PC-9 (cell line): Measurements from ENCODE around the gene FAM227A. TPM values are rescaled to one million over a fixed set of nuclear protein-coding genes. Genes with fewer than 3 reads are reported as not detected.
A peak's percentile ranks its signal among the peaks of the same experiment; 100 is the strongest.

Source experiments
- BruUV-seq: library from RNA; stranded (reverse); fragments of 400-500 nt; replicated peaks from 2 replicates; lab custom pipeline; 2021; lab: Mats Ljungman, UMichigan
- CTCF ChIA-PET: fragments of 300-600 bp; sonication (Branson Sonifier 250); formaldehyde crosslinking; loops from one replicate; lab custom pipeline; 2022; ENCODE audit warnings: antibody characterized with exemption; lab: Charles Lee
- POLR2A ChIA-PET: fragments of 300-600 bp; sonication (Branson Sonifier 250); formaldehyde crosslinking; loops from one replicate; lab custom pipeline; 2022; ENCODE audit warnings: antibody characterized with exemption; ENCODE audit not compliant: unreplicated experiment; lab: Charles Lee
- DNase-seq, 2 experiments: peaks; one replicate each; pipeline versions ENCODE4 v3.0.0 to v3.0.0-alpha.2; 2015 to 2022; ENCODE audit warnings: mixed read lengths in 1 of 2
- H2AFZ ChIP-seq: fragments of 200-600 bp; sonication (generic); 2 replicates; pipeline ENCODE4 v1.8.1; 2017; ENCODE audit warnings: antibody characterized with exemption
- H3F3A ChIP-seq: fragments of 200-600 bp; sonication (generic); 2 replicates; pipeline ENCODE4 v1.8.1; 2017; ENCODE audit warnings: antibody characterized with exemption, mild to moderate bottlenecking, low read depth; ENCODE audit not compliant: insufficient read depth
- H3K27ac ChIP-seq: fragments of 200-600 bp; sonication (generic); 2 replicates; pipeline ENCODE4 v1.6.1; 2016; ENCODE audit warnings: mixed run types
- H3K27me3 ChIP-seq: fragments of 200-600 bp; sonication (generic); 2 replicates; pipeline ENCODE4 v1.6.1; 2016; ENCODE audit warnings: low read depth, mixed run types; ENCODE audit not compliant: insufficient read depth
- H3K36me3 ChIP-seq: fragments of 200-600 bp; sonication (generic); 2 replicates; pipeline ENCODE4 v1.6.1; 2016; ENCODE audit warnings: low read depth, mixed run types
- H3K4me1 ChIP-seq: fragments of 200-600 bp; sonication (generic); replicated peaks from 2 replicates; pipeline ENCODE4 v1.6.1; 2016; ENCODE audit warnings: mixed run types; ENCODE audit not compliant: insufficient read depth
- H3K4me2 ChIP-seq: fragments of 200-600 bp; sonication (generic); 2 replicates; pipeline ENCODE4 v1.6.1; 2017; ENCODE audit warnings: mixed run types
- H3K4me3 ChIP-seq: fragments of 200-600 bp; sonication (generic); 2 replicates; pipeline ENCODE4 v1.6.1; 2016; ENCODE audit warnings: mixed run types
- H3K79me2 ChIP-seq: fragments of 200-600 bp; sonication (generic); 2 replicates; pipeline ENCODE4 v1.6.1; 2017; ENCODE audit warnings: low read depth, mixed run types
- H3K9me2 ChIP-seq: fragments of 200-600 bp; sonication (generic); 2 replicates; pipeline ENCODE4 v1.8.1; 2017; ENCODE audit warnings: mild to moderate bottlenecking; ENCODE audit not compliant: insufficient read depth
- H3K9me3 ChIP-seq: fragments of 200-600 bp; sonication (generic); 2 replicates; pipeline ENCODE4 v1.8.1; 2016; ENCODE audit warnings: low read depth; ENCODE audit not compliant: insufficient read depth
- H4K20me1 ChIP-seq: fragments of 200-600 bp; sonication (generic); 2 replicates; pipeline ENCODE4 v1.8.1; 2017; ENCODE audit not compliant: insufficient read depth
- CTCF ChIP-seq: fragments of 200-600 bp; sonication (generic); conservative IDR thresholded peaks from 2 replicates; pipeline ENCODE4 v1.6.1; 2017; ENCODE audit warnings: mixed run types, antibody characterized with exemption, mild to moderate bottlenecking, moderate library complexity
- EZH2 ChIP-seq: fragments of 200-600 bp; sonication (generic); IDR thresholded peaks from 2 replicates; pipeline ENCODE4 v1.8.0; 2017; ENCODE audit warnings: antibody characterized with exemption, low read depth
- intact Hi-C: fragments of 100-400 bp; cut with micrococcal nuclease; formaldehyde crosslinking; loops from one replicate; pipeline ENCODE4 v1.10.0; 2022; ENCODE audit not compliant: unreplicated experiment
- total RNA-seq: library from RNA; stranded (reverse); gene quantifications from 2 replicates; pipeline ENCODE4 v1.2.3, GENCODE V29; 2021

FAM227A gene
- total RNA-seq, 1 experiment from 2014 or later = 9.8 TPM

GRCh38 chr22:38681582-38682335 is 25.6 kb upstream of the FAM227A start, which contains the start of gene TOMM22:
Gene TOMM22, plus strand, starts transcription at chr22:38681957. Its CDS starts 22 bp downstream, at chr22:38681979.
- H3K9me3 ChIP-seq = no peaks in the 10 kb centered on the region
- intact Hi-C loops = loop anchor here (1.0 kb wide), 1 partner anchor 629 kb away; no protein-coding TSS in a partner anchor
- H3K4me3 ChIP-seq = peak within 1 kb of the TSS; percentile 88
- no peaks in the 10 kb centered on the region for H3K27me3 ChIP-seq
- H3K4me2 ChIP-seq = peak within 1 kb of the TSS; percentile 84
- peak; percentile 79 to 91 for DNase-seq
- TF ChIP-seq CTCF = peak; percentile 61; the same call in 1 of the 2 replicates
- no peak for TF ChIP-seq EZH2
- peaks cover 22% of the 10 kb centered on the region for H3K79me2 ChIP-seq
- H3K4me1 ChIP-seq = peaks cover 4% of the 10 kb centered on the region; the same call in 1 of the 2 replicates
- CTCF ChIA-PET = interaction anchor here (0.5 to 2.2 kb wide), 10 partner anchors 13 to 630 kb away, joined by 3 to 16 read pairs (median 3); partner anchors contain the start of gene GTPBP1
- H4K20me1 ChIP-seq = no peaks in the 10 kb centered on the region
- H3K27ac ChIP-seq = peak within 1 kb of the TSS; percentile 40
- H3K36me3 ChIP-seq = peaks cover 14% of the 10 kb centered on the region
- H3K9me2 ChIP-seq = no peaks in the 10 kb centered on the region
- peaks cover 37% of the 10 kb centered on the region for H3F3A ChIP-seq
- BruUV-seq = no TSS peak
- POLR2A ChIA-PET = interaction anchor here (0.5 to 1.3 kb wide), 7 partner anchors 15 to 602 kb away, joined by 3 to 8 read pairs (median 3); no protein-coding TSS in a partner anchor
- H2AFZ ChIP-seq = peak within 1 kb of the TSS; percentile 83

- Histone ChIP-seq H3K79me2 (no peaks in the 10 kb centered on the region), H3K4me1 (no peaks in the 10 kb centered on the region), H3K27me3 (no peaks in the 10 kb centered on the region), H3K36me3 (peaks cover 10% of the 10 kb centered on the region), H3F3A (peaks cover 11% of the 10 kb centered on the region; the same call in 1 of the 2 replicates), H3K27ac (no peak overlapping the region), H3K4me2 (no peak overlapping the region), H4K20me1 (no peaks in the 10 kb centered on the region), H3K9me2 (no peaks in the 10 kb centered on the region), H3K9me3 (no peaks in the 10 kb centered on the region), H3K4me3 (no peak overlapping the region), H2AFZ (no peak overlapping the region)
- ChIA-PET CTCF (no interaction called here), POLR2A (interaction anchor here (0.7 kb wide), 1 partner anchor 176 kb away, joined by 5 read pairs; no protein-coding TSS in a partner anchor)
- TSS peak; percentile 13 for BruUV-seq
- TF ChIP-seq CTCF (no peak), EZH2 (no peak)
- DNase-seq = no peak
- intact Hi-C loops = no loop called here
Measured at GRCh38 chr22:38675833-38676232, 19.6 kb upstream of the FAM227A start.

GRCh38 chr22:38674888-38675287 is 18.7 kb upstream of the FAM227A start:
- DNase-seq = no peak
- H3K9me3 ChIP-seq = no peaks in the 10 kb centered on the region
- H3K4me3 ChIP-seq = no peak overlapping the region
- POLR2A ChIA-PET = interaction anchor here (0.7 kb wide), 1 partner anchor 177 kb away, joined by 5 read pairs; no protein-coding TSS in a partner anchor
- peaks cover 12% of the 10 kb centered on the region for H3K36me3 ChIP-seq
- no peaks in the 10 kb centered on the region for H4K20me1 ChIP-seq
- BruUV-seq = no TSS peak
- no peaks in the 10 kb centered on the region for H3K27me3 ChIP-seq
- H3F3A ChIP-seq = peaks cover 7% of the 10 kb centered on the region; the same call in 1 of the 2 replicates
- intact Hi-C loops = no loop called here
- no peak overlapping the region for H3K4me2 ChIP-seq
- H3K4me1 ChIP-seq = no peaks in the 10 kb centered on the region
- no peak overlapping the region for H2AFZ ChIP-seq
- H3K27ac ChIP-seq = no peak overlapping the region
- CTCF ChIA-PET = interaction anchor here (0.6 to 0.7 kb wide), 2 partner anchors 99 to 413 kb away, joined by 3 to 5 read pairs; no protein-coding TSS in a partner anchor
- H3K9me2 ChIP-seq = no peaks in the 10 kb centered on the region
- H3K79me2 ChIP-seq = no peaks in the 10 kb centered on the region
- TF ChIP-seq CTCF = no peak
- no peak for TF ChIP-seq EZH2
